ENCODE results near the gene ZXDC. TPM values are rescaled to one million over a fixed set of nuclear protein-coding genes. Genes with fewer than 3 reads are reported as not detected.

The ZXDC gene
- polyA plus RNA-seq, 1 experiment: 15.8 TPM

GRCh38 chr3:126448893-126449180, 26.9 kb downstream of the ZXDC start:
- ChIA-PET CTCF (interaction anchor here (1.6 kb wide), 1 partner anchor 315 kb away, joined by 5 read pairs; no protein-coding TSS in a partner anchor), POLR2A (no interaction called here)
- Histone ChIP-seq H3K36me3 (ENCODE audit: control insufficient read depth, insufficient read depth, low read length) (peaks cover 17% of the 10 kb centered on the region), H3K4me3 (ENCODE audit: low read depth, low read length) (no peak overlapping the region), H3K27me3 (ENCODE audit: control insufficient read depth, insufficient read depth, low read length) (no peaks in the 10 kb centered on the region)
- DNase-seq (ENCODE audit: low read depth): no peak
- TF ChIP-seq CTCF (IDR thresholded peaks at IDR 0.05; ENCODE audit: insufficient read depth, low read depth, low read length): no peak

- TF ChIP-seq CTCF (IDR thresholded peaks at IDR 0.05; ENCODE audit: insufficient read depth, low read depth, low read length): no peak
- no peak for DNase-seq (ENCODE audit: low read depth)
- H3K4me3 ChIP-seq (ENCODE audit: low read depth, low read length): no peak overlapping the region
- POLR2A ChIA-PET: no interaction called here
- H3K27me3 ChIP-seq (ENCODE audit: control insufficient read depth, insufficient read depth, low read length): no peaks in the 10 kb centered on the region
- CTCF ChIA-PET: interaction anchor here (1.6 kb wide), 1 partner anchor 314 kb away, joined by 5 read pairs; no protein-coding TSS in a partner anchor
- peaks cover 17% of the 10 kb centered on the region for H3K36me3 ChIP-seq (ENCODE audit: control insufficient read depth, insufficient read depth, low read length)
Observed at GRCh38 chr3:126448136-126448892, 27.4 kb downstream of the ZXDC start.

- no peak overlapping the region for H3K4me3 ChIP-seq (ENCODE audit: low read depth, low read length)
- POLR2A ChIA-PET: no interaction called here
- no peak for TF ChIP-seq CTCF (IDR thresholded peaks at IDR 0.05; ENCODE audit: insufficient read depth, low read depth, low read length)
- no peak for DNase-seq (ENCODE audit: low read depth)
- no peaks in the 10 kb centered on the region for H3K27me3 ChIP-seq (ENCODE audit: control insufficient read depth, insufficient read depth, low read length)
- CTCF ChIA-PET: interaction anchor here (1.6 kb wide), 1 partner anchor 313 kb away, joined by 5 read pairs; no protein-coding TSS in a partner anchor
- H3K36me3 ChIP-seq (ENCODE audit: control insufficient read depth, insufficient read depth, low read length): peaks cover 17% of the 10 kb centered on the region
Observed at GRCh38 chr3:126447456-126448106, 28.1 kb downstream of the ZXDC start.

GRCh38 chr3:126446791-126447190, 28.9 kb downstream of the ZXDC start:
- no peak for DNase-seq (ENCODE audit: low read depth)
- H3K36me3 ChIP-seq (ENCODE audit: control insufficient read depth, insufficient read depth, low read length): peaks cover 15% of the 10 kb centered on the region
- CTCF ChIA-PET: interaction anchor here (0.9 to 1.1 kb wide), 2 partner anchors 15 to 313 kb away, joined by 3 read pairs; no protein-coding TSS in a partner anchor
- no peak for TF ChIP-seq CTCF (IDR thresholded peaks at IDR 0.05; ENCODE audit: insufficient read depth, low read depth, low read length)
- H3K27me3 ChIP-seq (ENCODE audit: control insufficient read depth, insufficient read depth, low read length): no peaks in the 10 kb centered on the region
- H3K4me3 ChIP-seq (ENCODE audit: low read depth, low read length): no peak overlapping the region
- POLR2A ChIA-PET: no interaction called here

GRCh38 chr3:126446301-126446700, 29.4 kb downstream of the ZXDC start:
- CTCF ChIA-PET: interaction anchor here (0.9 to 1.1 kb wide), 2 partner anchors 16 to 312 kb away, joined by 3 read pairs; no protein-coding TSS in a partner anchor
- no peak for DNase-seq (ENCODE audit: low read depth)
- H3K27me3 ChIP-seq (ENCODE audit: control insufficient read depth, insufficient read depth, low read length): no peaks in the 10 kb centered on the region
- peaks cover 17% of the 10 kb centered on the region for H3K36me3 ChIP-seq (ENCODE audit: control insufficient read depth, insufficient read depth, low read length)
- POLR2A ChIA-PET: no interaction called here
- no peak for TF ChIP-seq CTCF (IDR thresholded peaks at IDR 0.05; ENCODE audit: insufficient read depth, low read depth, low read length)
- H3K4me3 ChIP-seq (ENCODE audit: low read depth, low read length): no peak overlapping the region
